SK-N-SH treated with all-trans-retinoic acid at 6 μM for 48 hours (cell line): ENCODE results near the gene COCH.

Experiments used
- ATAC-seq: fragments of 200-7000 bp; cut with Tn5 transposase; 3 replicates; pipeline ENCODE4 v1.9.1; 2020; ENCODE audit warnings: mild to moderate bottlenecking, moderate library complexity
- BACH2 ChIP-seq: fragments of 250-450 bp; sonication (Bioruptor Pico); IDR thresholded peaks from 2 replicates; pipeline ENCODE4 v1.9.0; 2021; ENCODE audit warnings: mild to moderate bottlenecking, borderline replicate concordance
- CSDC2 ChIP-seq: fragments of 250-450 bp; sonication (Bioruptor Pico); IDR thresholded peaks from 2 replicates; pipeline ENCODE4 v1.5.0; 2020; ENCODE audit warnings: mild to moderate bottlenecking, moderate library complexity
- ESRRG ChIP-seq: fragments of 250-450 bp; sonication (Bioruptor Pico); IDR thresholded peaks from 2 replicates; pipeline ENCODE4 v1.6.1; 2021; ENCODE audit warnings: mild to moderate bottlenecking
- ISL1 ChIP-seq: fragments of 250-450 bp; sonication (Bioruptor Pico); IDR thresholded peaks from 2 replicates; pipeline ENCODE4 v2.1.2; 2022; ENCODE audit warnings: mild to moderate bottlenecking, moderate library complexity
- OSR1 ChIP-seq: fragments of 250-450 bp; sonication (Bioruptor Pico); IDR thresholded peaks from 2 replicates; pipeline ENCODE4 v1.8.0; 2022; ENCODE audit warnings: moderate library complexity, mild to moderate bottlenecking, inconsistent platforms
- PATZ1 ChIP-seq: fragments of 250-450 bp; sonication (Bioruptor Pico); IDR thresholded peaks from 2 replicates; pipeline ENCODE4 v1.8.0; 2020; ENCODE audit warnings: mild to moderate bottlenecking, moderate library complexity, borderline replicate concordance
- POU6F1 ChIP-seq: fragments of 250-450 bp; sonication (Bioruptor Pico); IDR thresholded peaks from 2 replicates; pipeline ENCODE4 v1.8.0; 2021; ENCODE audit warnings: low read depth, mild to moderate bottlenecking, moderate library complexity, borderline replicate concordance
- PPARA ChIP-seq: fragments of 250-450 bp; sonication (Bioruptor Pico); IDR thresholded peaks from 2 replicates; pipeline ENCODE4 v1.5.0; 2020; ENCODE audit warnings: mild to moderate bottlenecking, borderline replicate concordance
- RARB ChIP-seq: fragments of 250-450 bp; sonication (Bioruptor Pico); IDR thresholded peaks from 2 replicates; pipeline ENCODE4 v1.8.0; 2021; ENCODE audit warnings: mild to moderate bottlenecking, moderate library complexity
- SNAI2 ChIP-seq: fragments of 250-450 bp; sonication (Bioruptor Pico); IDR thresholded peaks from 2 replicates; pipeline ENCODE4 v1.5.0; 2020; ENCODE audit warnings: mild to moderate bottlenecking, moderate library complexity
- TCF4 ChIP-seq: fragments of 250-450 bp; sonication (Bioruptor Pico); IDR thresholded peaks from 2 replicates; pipeline ENCODE4 v1.8.0; 2021; ENCODE audit warnings: mild to moderate bottlenecking, moderate library complexity, borderline replicate concordance
- TOX ChIP-seq: fragments of 250-450 bp; sonication (Bioruptor Pico); IDR thresholded peaks from 2 replicates; pipeline ENCODE4 v1.8.0; 2021; ENCODE audit warnings: mild to moderate bottlenecking, moderate library complexity, borderline replicate concordance
- ZC3H10 ChIP-seq: fragments of 250-450 bp; sonication (Bioruptor Pico); IDR thresholded peaks from 2 replicates; pipeline ENCODE4 v1.5.1; 2021; ENCODE audit warnings: mild to moderate bottlenecking, moderate library complexity
- ZFP3 ChIP-seq: fragments of 250-450 bp; sonication (Bioruptor Pico); IDR thresholded peaks from 2 replicates; pipeline ENCODE4 v1.5.0; 2020; ENCODE audit warnings: mild to moderate bottlenecking, moderate library complexity
- ZFP30 ChIP-seq: fragments of 450-650 bp; formaldehyde crosslinking; IDR thresholded peaks from 2 replicates; pipeline ENCODE4 v1.5.0; 2022; ENCODE audit warnings: mild to moderate bottlenecking, moderate library complexity
- ZNF8 ChIP-seq: fragments of 450-650 bp; formaldehyde crosslinking; IDR thresholded peaks from 2 replicates; pipeline ENCODE4 v1.5.0; 2020; ENCODE audit warnings: mild to moderate bottlenecking, moderate library complexity
- TF ChIP-seq, protein P1 (sequence below): fragments of 250-450 bp; sonication (Bioruptor Pico); IDR thresholded peaks from 2 replicates; pipeline ENCODE4 v1.5.1; 2021; ENCODE audit warnings: mild to moderate bottlenecking, moderate library complexity
- TF ChIP-seq, protein P2 (sequence below): fragments of 250-450 bp; sonication (Bioruptor Pico); IDR thresholded peaks from 2 replicates; pipeline ENCODE4 v1.5.1; 2020; ENCODE audit warnings: low read depth, mild to moderate bottlenecking, moderate library complexity

The COCH gene

DNA sequence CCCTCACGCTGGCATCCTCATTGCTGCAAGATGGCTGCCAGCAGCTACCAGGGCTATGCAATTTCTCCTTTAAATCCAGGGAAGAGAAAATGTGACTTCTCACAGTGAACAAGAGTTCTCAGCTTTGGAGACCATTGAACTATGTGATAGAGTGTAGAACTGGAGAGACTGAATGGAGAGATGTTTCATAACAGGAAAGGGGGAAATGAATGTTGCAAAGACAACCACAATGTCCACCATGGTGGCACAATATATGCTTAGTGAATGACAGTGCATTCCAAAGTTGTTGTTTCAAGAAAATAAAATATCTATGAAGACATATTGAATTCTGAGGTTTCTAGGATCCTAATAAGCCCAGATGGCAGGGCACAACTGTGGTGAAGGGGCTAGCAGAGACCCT is 13.2 kb upstream of the COCH start (continued):
- TF ChIP-seq PPARA: no peak
- TF ChIP-seq, protein P1, sequence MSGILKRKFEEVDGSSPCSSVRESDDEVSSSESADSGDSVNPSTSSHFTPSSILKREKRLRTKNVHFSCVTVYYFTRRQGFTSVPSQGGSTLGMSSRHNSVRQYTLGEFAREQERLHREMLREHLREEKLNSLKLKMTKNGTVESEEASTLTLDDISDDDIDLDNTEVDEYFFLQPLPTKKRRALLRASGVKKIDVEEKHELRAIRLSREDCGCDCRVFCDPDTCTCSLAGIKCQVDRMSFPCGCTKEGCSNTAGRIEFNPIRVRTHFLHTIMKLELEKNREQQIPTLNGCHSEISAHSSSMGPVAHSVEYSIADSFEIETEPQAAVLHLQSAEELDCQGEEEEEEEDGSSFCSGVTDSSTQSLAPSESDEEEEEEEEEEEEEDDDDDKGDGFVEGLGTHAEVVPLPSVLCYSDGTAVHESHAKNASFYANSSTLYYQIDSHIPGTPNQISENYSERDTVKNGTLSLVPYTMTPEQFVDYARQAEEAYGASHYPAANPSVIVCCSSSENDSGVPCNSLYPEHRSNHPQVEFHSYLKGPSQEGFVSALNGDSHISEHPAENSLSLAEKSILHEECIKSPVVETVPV: no peak
- no peak for TF ChIP-seq ZC3H10 (CRISPR knock-in tag)
- TF ChIP-seq PATZ1 (CRISPR knock-in tag): no peak
- TF ChIP-seq ESRRG: no peak
- TF ChIP-seq, protein P2, sequence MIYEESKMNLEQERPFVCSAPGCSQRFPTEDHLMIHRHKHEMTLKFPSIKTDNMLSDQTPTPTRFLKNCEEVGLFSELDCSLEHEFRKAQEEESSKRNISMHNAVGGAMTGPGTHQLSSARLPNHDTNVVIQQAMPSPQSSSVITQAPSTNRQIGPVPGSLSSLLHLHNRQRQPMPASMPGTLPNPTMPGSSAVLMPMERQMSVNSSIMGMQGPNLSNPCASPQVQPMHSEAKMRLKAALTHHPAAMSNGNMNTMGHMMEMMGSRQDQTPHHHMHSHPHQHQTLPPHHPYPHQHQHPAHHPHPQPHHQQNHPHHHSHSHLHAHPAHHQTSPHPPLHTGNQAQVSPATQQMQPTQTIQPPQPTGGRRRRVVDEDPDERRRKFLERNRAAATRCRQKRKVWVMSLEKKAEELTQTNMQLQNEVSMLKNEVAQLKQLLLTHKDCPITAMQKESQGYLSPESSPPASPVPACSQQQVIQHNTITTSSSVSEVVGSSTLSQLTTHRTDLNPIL (CRISPR knock-in tag): no peak

- ATAC-seq: no peak
- no peak for TF ChIP-seq ZFP30 (CRISPR knock-in tag)
- TF ChIP-seq PATZ1 (CRISPR knock-in tag): no peak
- no peak for TF ChIP-seq BACH2 (CRISPR knock-in tag)
Observed at GRCh38 chr14:30864934-30865333, 9.4 kb upstream of the COCH start.

GRCh38 chr14:30868736-30869135 is 5.6 kb upstream of the COCH start:
- ATAC-seq: no peak
- TF ChIP-seq ESRRG (no peak), CSDC2 (CRISPR knock-in tag) (no peak), RARB (CRISPR knock-in tag) (no peak)

GRCh38 chr14:30869551-30870155 is 4.7 kb upstream of the COCH start:
- no peak for TF ChIP-seq ESRRG
- TF ChIP-seq POU6F1 (CRISPR knock-in tag): no peak
- TF ChIP-seq ZFP30 (CRISPR knock-in tag): no peak
- no peak for TF ChIP-seq TCF4
- no peak for TF ChIP-seq PATZ1 (CRISPR knock-in tag)
- TF ChIP-seq ZFP3 (CRISPR knock-in tag): no peak
- TF ChIP-seq BACH2 (CRISPR knock-in tag): no peak
- no peak for ATAC-seq

GRCh38 chr14:30872602-30873001 is 1.8 kb upstream of the COCH start:
- no peak for ATAC-seq
- TF ChIP-seq PATZ1 (CRISPR knock-in tag): no peak
- TF ChIP-seq OSR1 (CRISPR knock-in tag): no peak
- TF ChIP-seq TOX (CRISPR knock-in tag): no peak
- no peak for TF ChIP-seq TCF4
- TF ChIP-seq ZC3H10 (CRISPR knock-in tag): no peak
- TF ChIP-seq, protein P1: no peak
- no peak for TF ChIP-seq RARB (CRISPR knock-in tag)
- TF ChIP-seq ZNF8 (CRISPR knock-in tag): no peak
- no peak for TF ChIP-seq ZFP3 (CRISPR knock-in tag)
- no peak for TF ChIP-seq BACH2 (CRISPR knock-in tag)
- TF ChIP-seq ISL1 (CRISPR knock-in tag): no peak
- no peak for TF ChIP-seq SNAI2 (CRISPR knock-in tag)
- no peak for TF ChIP-seq CSDC2 (CRISPR knock-in tag)
